Right cardiac atrium (tissue), 5 donors: Measurements from ENCODE around the gene ATF6. TPM values are rescaled to one million over a fixed set of nuclear protein-coding genes. Genes with fewer than 3 reads are reported as not detected.

Experiments
- ATAC-seq, 2 donors: fragments of 200-7000 bp; cut with Tn5 transposase; one replicate each; pipeline versions ENCODE4 v1.8.0 to v1.9.1; 2020; ENCODE audit warnings: moderate library complexity in 2 of 2, mild to moderate bottlenecking in 1 of 2
- DNase-seq, 3 donors: peaks; one replicate each; pipeline ENCODE4 v3.0.0-alpha.2; 2020
- H3K27ac ChIP-seq: one replicate; pipeline ENCODE4 v1.5.1; 2013; ENCODE audit warnings: mild to moderate bottlenecking, low read length, control low read depth, moderate library complexity
- H3K27me3 ChIP-seq: one replicate; pipeline ENCODE4 v1.6.1; 2013; ENCODE audit not compliant: control insufficient read depth, insufficient read depth
- H3K4me1 ChIP-seq: one replicate; pipeline ENCODE4 v1.6.1; 2013; ENCODE audit warnings: low read length; ENCODE audit not compliant: control insufficient read depth, insufficient read depth
- H3K4me3 ChIP-seq: one replicate; pipeline ENCODE4 v1.5.1; 2013; ENCODE audit warnings: low read length, control low read depth
- H3K9me3 ChIP-seq: one replicate; pipeline ENCODE4 v1.6.1; 2013; ENCODE audit warnings: low read length; ENCODE audit not compliant: control insufficient read depth
- WGBS: extraction: QIAGEN DNeasy Blood & Tissue Kit; methylation state at CpG from one replicate; pipeline ENCODE4 v1.1.7; 2013; 5-methylcytosine and 5-hydroxymethylcytosine counted together
- intact Hi-C, 4 donors: fragments of 100-400 bp; cut with DNase I; formaldehyde crosslinking; loops; one replicate each; pipeline versions ENCODE4 v1.11.0 to v1.14.0; 2022 to 2023
- polyA plus RNA-seq: library from polyadenylated mRNA; stranded (reverse); fragments of 200-250 nt; gene quantifications from one replicate; pipeline ENCODE4 v1.2.3, GENCODE V29; 2013
- total RNA-seq, 4 donors: library from RNA; stranded (reverse); fragmentation: NEBNext Ultra II Directional; extraction: Animal tissue kit (Norgen Biotek cat#: 25700); gene quantifications; one replicate each; pipeline ENCODE4 v1.2.1, GENCODE V29; 2021
- donor health status: healthy with polysubstance abuse.
- donor health status: DM: no; HTN: yes; CAD: no.
- donor health status: DM: no; HTN: no; CAD: no.
- donor health status: DM: no; HTN: yes; CAD: no; lungs with severe emphysema.
- donor health status: DM: yes; HTN: yes; CAD: no.

Gene ATF6
- total and polyA plus RNA-seq, 5 donors: 5.7 to 18.5 (median 15.6) TPM

DNA sequence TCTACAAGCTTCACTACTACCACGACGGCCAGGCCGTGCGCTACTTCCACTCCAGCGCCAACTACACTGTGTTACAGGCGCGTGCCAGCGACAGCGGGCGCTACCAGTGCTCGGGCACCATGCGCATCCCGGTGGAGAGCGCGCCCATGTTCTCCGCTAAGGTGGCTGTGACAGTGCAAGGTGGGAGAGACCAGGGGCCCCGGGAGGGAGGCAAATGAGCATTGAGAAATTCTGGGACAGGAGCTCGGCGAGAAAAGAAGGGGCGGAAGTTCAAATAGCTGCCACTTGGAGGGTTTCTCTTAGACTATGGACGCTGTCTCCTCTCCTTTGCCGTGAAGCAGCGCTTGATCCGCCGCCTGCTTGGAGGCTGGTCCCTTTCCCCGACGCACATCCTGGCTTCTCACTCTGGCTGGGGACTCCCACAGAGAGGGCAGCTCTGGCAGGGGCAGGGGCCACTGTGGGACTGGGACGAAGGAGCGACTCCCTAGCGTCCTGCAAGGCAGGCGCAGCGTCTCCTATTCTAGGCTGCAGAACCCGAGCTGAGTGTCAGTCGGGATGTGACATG is 40.1 kb upstream of the ATF6 start:
- under 1% methylated on average over 34 of the region's 34 CpGs for WGBS
- peak overlapping the region; percentile 76 for H3K4me3 ChIP-seq
- peak overlapping the region; percentile 71 for H3K27ac ChIP-seq
- H3K4me1 ChIP-seq: no peaks in the 10 kb centered on the region
- ATAC-seq (peak; percentile 44 to 54), DNase-seq (peak; percentile 38 to 80 (median 80))
- no peaks in the 10 kb centered on the region for H3K9me3 ChIP-seq
- intact Hi-C loops: no loop called here
- H3K27me3 ChIP-seq: no peaks in the 10 kb centered on the region

DNA sequence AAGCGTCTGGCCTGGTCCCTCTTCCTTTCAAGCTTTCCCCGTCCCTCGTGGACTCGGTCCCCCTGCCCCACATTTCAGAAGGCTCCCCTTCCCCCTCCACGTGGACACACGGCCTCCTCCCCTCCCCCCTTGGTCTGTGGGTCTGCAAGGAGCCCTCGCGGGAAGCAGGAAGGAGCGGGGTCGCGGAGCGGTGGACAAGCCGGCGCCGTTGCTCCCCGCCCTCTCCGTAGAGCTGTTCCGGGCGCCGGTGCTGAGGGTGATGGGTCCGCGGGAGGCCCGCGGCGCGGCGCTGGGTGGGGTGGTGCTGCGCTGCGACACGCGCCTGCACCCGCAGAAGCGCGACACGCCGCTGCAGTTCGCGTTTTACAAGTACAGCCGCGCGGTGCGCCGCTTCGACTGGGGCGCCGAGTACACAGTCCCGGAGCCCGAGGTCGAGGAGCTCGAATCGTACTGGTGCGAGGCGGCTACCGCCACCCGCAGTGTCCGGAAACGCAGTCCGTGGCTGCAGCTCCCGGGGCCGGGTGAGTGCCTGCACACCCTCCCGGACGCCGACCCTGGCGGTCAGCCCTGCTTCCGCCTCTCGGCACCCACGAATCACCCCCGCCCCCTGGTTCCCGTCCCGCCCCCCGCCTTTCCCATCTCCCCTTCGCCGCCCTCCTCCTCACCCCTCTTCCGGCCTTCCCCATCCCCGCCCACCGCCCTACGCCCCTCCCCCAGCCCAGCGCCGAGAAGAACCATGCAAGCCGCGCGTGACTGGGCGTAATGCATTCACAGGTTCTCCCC is 39.5 kb upstream of the ATF6 start:
- Histone ChIP-seq H3K27me3 (no peaks in the 10 kb centered on the region), H3K9me3 (no peaks in the 10 kb centered on the region), H3K27ac (peak overlapping the region; percentile 78), H3K4me3 (peak overlapping the region; percentile 76), H3K4me1 (no peaks in the 10 kb centered on the region)
- DNase-seq: peak; percentile 87 to 95 (median 95)
- under 1% methylated on average over 83 of the region's 83 CpGs for WGBS
- peak; percentile 95 for ATAC-seq
- intact Hi-C loops: no loop called here

DNA sequence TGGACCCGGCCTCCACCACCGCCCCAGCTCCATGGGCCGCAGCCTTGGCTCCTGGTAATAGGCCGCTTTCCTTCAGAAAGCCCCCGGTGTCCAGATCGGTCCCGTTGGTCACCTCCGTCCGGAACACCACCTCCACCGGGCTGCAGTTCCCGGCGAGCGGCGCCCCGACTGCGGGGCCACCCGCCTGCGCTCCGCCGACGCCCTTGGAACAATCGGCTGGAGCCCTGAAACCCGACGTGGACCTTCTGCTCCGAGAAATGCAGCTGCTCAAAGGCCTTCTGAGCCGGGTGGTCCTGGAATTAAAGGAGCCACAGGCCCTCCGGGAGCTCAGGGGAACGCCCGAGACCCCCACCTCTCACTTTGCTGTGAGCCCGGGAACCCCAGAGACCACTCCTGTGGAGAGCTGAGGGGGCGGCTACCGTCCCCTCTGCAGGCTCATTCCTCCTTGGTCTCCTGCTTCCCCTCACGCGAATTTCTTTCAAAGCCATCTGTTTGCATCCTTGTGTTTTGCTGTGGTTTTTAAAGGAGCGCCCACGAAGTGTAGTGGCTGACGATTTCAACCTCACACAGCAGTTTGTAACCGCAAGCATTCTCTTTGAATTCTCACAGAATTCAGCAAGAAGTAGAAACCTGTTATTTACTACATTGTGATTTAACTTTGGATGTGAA is 38.7 kb upstream of the ATF6 start:
- no peaks in the 10 kb centered on the region for H3K9me3 ChIP-seq
- no peaks in the 10 kb centered on the region for H3K27me3 ChIP-seq
- peak overlapping the region; percentile 76 for H3K4me3 ChIP-seq
- intact Hi-C loops: no loop called here
- peak overlapping the region; percentile 78 for H3K27ac ChIP-seq
- DNase-seq: peak in 1 of 3 donors; percentile 48
- no peak for ATAC-seq
- H3K4me1 ChIP-seq: no peaks in the 10 kb centered on the region
- 2% methylated on average over 38 of the region's 38 CpGs for WGBS

DNA sequence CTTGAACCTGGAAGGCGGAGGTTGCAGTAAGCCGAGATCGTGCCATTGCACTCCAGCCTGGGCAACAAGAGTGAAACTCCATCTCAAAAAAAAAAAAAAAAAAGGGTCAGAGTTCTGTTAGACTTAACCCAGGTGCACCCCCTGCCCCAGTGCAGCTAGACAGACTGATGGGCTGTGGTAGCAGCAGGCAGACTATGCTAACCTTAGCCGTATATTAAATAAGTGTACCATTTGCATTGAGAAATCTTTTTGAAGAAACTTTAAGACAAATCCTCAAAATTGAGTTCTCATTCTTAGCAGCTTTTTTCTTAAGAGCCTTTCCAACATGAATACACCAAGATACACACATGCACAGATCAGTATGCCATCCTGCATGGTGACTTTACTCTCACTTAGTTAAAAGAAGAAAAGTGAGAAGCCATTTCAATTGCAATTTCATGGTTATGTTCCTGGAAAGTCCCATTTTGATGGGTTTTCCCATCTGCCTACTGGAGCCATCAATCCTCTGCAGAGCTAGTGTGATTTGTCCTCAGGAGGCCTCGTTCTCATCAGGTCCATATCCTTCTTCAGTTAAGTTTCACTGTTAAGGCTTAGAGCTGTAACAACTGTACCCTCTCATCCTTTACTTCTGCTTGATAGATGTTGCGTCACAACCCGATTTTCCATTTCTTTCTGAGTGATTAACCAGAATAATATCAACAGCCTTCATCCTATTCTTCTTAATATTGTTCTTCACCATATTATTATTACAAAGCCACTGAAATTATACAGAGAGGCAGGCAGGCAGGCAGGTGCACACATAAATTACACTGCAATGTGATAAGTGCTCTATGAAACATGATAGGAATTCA is 37.5 kb upstream of the ATF6 start:
- intact Hi-C loops: no loop called here
- Histone ChIP-seq H3K4me1 (no peaks in the 10 kb centered on the region), H3K4me3 (no peak overlapping the region), H3K27ac (no peak overlapping the region), H3K27me3 (no peaks in the 10 kb centered on the region), H3K9me3 (no peaks in the 10 kb centered on the region)
- DNase-seq (no peak), ATAC-seq (no peak)
- WGBS: 84% methylated on average over 7 of the region's 7 CpGs

- no peaks in the 10 kb centered on the region for H3K27me3 ChIP-seq
- ATAC-seq: no peak
Observed at GRCh38 chr1:161730050-161730564, 36.0 kb upstream of the ATF6 start.

DNA sequence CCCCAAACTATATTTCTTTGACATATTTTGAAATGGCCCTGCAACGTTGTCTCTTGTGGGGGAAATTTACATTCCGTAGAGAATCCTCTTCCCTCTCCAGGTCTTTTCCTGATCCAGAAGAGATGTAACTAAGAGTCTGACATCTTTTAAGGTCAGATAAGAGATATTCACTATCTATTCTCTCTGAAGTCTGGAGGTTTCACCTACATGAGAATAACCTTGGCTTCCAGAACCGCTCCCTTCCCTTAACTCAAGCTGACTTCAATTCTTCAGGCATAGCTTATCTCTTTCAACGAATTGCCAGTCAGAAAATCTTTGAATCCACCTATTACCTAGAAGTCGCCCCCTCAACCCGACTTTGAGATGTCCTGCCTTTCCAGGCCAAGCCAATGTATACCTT is 34.9 kb upstream of the ATF6 start:
- Histone ChIP-seq H3K27ac (no peak overlapping the region), H3K9me3 (no peaks in the 10 kb centered on the region), H3K27me3 (no peaks in the 10 kb centered on the region), H3K4me3 (no peak overlapping the region), H3K4me1 (no peaks in the 10 kb centered on the region)
- ATAC-seq (no peak), DNase-seq (no peak)
- WGBS: 74% methylated on average over 6 of the region's 6 CpGs
- intact Hi-C loops: no loop called here

More at GRCh38 chr1:161730050-161730564, 36.0 kb upstream of the ATF6 start:
- Histone ChIP-seq H3K4me3 (no peak overlapping the region), H3K27ac (no peak overlapping the region), H3K9me3 (no peaks in the 10 kb centered on the region), H3K4me1 (no peaks in the 10 kb centered on the region)
- intact Hi-C loops: no loop called here
- DNase-seq: no peak
- WGBS: 72% methylated on average over 6 of the region's 6 CpGs

DNA sequence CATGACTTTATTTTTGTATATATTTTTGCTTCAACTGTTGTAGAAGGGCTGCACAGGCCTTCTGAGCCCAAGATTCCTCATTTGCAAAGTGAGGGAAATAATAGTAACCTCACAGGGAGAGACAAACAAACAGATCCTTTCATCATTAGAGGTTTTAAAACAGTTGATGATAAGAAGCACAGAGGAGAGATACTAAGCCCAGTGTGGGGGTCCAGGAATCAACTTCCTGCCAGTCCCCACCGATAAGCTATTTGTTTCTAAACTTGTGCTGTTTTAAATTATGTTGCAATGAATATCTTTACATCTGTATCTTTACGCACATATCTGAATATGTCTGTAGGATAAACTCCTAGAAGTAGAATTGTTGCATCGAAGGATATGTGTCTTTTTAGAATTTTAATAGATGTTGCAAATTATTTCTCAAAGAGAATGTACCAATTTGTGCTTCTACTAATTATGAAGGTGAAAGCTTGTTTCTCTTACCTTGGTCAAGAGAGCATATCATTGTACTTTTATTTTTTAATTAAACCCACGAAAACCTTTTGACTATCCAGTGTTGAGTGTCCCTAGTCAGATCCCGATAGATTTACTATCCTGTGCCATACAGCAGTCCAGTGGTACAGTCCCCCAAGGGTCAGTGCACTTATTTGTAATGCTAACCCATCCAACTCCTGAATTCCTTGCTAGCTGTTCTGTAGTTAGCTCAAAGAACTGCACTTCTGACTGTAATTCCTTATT is 34.0 kb upstream of the ATF6 start:
- no peaks in the 10 kb centered on the region for H3K27me3 ChIP-seq
- intact Hi-C loops: no loop called here
- no peak for DNase-seq
- no peaks in the 10 kb centered on the region for H3K4me1 ChIP-seq
- H3K9me3 ChIP-seq: no peaks in the 10 kb centered on the region
- H3K4me3 ChIP-seq: no peak overlapping the region
- ATAC-seq: no peak
- WGBS: 78% methylated on average over 5 of the region's 5 CpGs
- no peak overlapping the region for H3K27ac ChIP-seq

- DNase-seq: no peak
- Histone ChIP-seq H3K4me3 (no peak overlapping the region), H3K27me3 (no peaks in the 10 kb centered on the region), H3K27ac (no peak overlapping the region), H3K4me1 (no peaks in the 10 kb centered on the region), H3K9me3 (no peaks in the 10 kb centered on the region)
- intact Hi-C loops: no loop called here
- ATAC-seq: no peak
- 15% methylated on average over 1 of the region's 1 CpG for WGBS
Observed at GRCh38 chr1:161733526-161733925, 32.6 kb upstream of the ATF6 start.

DNA sequence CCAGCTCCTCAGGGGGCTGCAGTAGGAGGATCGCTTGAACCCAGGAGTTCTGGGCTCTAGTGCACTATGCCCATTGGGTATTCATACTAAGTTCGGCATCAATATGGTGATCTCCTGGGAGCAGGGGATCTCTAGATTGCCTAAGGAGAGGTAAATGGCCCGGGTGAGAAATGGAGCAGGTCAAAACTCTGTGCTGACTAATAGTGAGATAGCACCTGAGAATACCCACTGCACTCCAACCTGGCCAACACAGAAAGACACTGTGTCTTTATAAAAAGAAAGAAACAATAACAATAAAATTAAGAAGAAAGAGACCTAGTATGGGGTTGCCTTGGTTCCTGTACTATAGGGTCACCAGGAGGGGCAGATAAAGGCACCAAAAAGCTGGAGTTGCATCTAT is 30.3 kb upstream of the ATF6 start:
- Histone ChIP-seq H3K27ac (no peak overlapping the region), H3K4me1 (no peaks in the 10 kb centered on the region), H3K9me3 (no peaks in the 10 kb centered on the region), H3K4me3 (no peak overlapping the region), H3K27me3 (no peaks in the 10 kb centered on the region)
- no peak for DNase-seq
- ATAC-seq: no peak
- 90% methylated on average over 3 of the region's 3 CpGs for WGBS
- intact Hi-C loops: no loop called here

GRCh38 chr1:161736335-161736969 is 29.7 kb upstream of the ATF6 start:
- no peak for DNase-seq
- ATAC-seq: no peak
- WGBS: 72% methylated on average over 4 of the region's 4 CpGs
- Histone ChIP-seq H3K27ac (no peak overlapping the region), H3K9me3 (no peaks in the 10 kb centered on the region), H3K4me3 (no peak overlapping the region), H3K27me3 (no peaks in the 10 kb centered on the region), H3K4me1 (peaks cover 1% of the 10 kb centered on the region)
- intact Hi-C loops: no loop called here
